Measurements from ENCODE around the gene JADE2.

Gene JADE2

DNA sequence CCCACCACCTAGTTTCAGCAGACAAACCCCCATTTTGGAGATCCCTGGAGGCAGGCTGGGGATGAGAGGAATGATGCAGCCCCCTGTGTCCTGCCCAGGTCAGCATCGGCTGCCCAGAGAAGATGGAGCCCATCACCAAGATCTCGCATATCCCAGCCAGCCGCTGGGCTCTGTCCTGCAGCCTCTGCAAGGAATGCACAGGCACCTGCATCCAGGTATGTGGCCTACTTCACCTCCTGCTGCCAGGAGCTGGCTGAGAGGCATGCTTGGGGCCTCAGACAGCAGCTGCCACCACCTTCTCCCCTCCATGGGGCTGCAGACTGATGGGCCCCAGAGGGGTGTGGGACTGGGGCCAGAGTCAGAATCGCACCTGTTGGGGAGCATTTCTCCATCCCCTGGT, 38.9 kb downstream of the JADE2 start:
- TF ChIP-seq TCF12 (IDR thresholded peaks at IDR 0.05; ENCODE audit: low read depth), result no peak
- TF ChIP-seq CEBPB (IDR thresholded peaks at IDR 0.05), result no peak
- TF ChIP-seq, protein P1, sequence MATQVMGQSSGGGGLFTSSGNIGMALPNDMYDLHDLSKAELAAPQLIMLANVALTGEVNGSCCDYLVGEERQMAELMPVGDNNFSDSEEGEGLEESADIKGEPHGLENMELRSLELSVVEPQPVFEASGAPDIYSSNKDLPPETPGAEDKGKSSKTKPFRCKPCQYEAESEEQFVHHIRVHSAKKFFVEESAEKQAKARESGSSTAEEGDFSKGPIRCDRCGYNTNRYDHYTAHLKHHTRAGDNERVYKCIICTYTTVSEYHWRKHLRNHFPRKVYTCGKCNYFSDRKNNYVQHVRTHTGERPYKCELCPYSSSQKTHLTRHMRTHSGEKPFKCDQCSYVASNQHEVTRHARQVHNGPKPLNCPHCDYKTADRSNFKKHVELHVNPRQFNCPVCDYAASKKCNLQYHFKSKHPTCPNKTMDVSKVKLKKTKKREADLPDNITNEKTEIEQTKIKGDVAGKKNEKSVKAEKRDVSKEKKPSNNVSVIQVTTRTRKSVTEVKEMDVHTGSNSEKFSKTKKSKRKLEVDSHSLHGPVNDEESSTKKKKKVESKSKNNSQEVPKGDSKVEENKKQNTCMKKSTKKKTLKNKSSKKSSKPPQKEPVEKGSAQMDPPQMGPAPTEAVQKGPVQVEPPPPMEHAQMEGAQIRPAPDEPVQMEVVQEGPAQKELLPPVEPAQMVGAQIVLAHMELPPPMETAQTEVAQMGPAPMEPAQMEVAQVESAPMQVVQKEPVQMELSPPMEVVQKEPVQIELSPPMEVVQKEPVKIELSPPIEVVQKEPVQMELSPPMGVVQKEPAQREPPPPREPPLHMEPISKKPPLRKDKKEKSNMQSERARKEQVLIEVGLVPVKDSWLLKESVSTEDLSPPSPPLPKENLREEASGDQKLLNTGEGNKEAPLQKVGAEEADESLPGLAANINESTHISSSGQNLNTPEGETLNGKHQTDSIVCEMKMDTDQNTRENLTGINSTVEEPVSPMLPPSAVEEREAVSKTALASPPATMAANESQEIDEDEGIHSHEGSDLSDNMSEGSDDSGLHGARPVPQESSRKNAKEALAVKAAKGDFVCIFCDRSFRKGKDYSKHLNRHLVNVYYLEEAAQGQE (IDR thresholded peaks at IDR 0.05; ENCODE audit: low read depth), result no peak

DNA sequence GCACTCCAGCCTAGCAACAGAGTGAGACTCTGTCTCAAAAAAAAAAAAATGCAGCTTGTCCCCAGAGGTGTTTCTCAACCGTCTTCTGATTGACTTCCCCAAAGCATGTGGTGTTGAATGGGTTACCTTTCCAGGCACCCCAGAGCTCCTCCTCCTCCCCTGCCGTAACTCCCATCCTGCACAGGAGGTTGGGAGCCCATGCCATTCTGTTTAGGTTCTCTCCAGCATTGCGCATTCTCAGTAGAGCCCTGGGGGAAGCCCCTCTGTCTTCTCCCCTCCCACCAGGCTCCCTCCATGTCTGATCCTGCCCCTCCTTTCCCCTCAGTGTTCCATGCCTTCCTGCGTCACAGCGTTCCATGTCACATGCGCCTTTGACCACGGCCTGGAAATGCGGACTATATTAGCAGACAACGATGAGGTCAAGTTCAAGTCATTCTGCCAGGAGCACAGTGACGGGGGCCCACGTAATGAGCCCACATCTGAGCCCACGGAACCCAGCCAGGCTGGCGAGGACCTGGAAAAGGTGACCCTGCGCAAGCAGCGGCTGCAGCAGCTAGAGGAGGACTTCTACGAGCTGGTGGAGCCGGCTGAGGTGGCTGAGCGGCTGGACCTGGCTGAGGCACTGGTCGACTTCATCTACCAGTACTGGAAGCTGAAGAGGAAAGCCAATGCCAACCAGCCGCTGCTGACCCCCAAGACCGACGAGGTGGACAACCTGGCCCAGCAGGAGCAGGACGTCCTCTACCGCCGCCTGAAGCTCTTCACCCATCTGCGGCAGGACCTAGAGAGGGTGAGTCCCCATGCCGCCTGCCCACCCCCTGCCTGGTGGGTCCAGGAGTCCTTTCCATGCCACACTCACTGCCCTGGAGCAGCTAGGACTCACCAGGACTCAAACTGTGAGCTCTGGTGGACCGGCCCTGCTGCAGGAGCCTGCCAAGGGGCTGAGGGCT, 40.6 kb downstream of the JADE2 start:
- TF ChIP-seq CREB1 (IDR thresholded peaks at IDR 0.05; ENCODE audit: low read depth), result no peak
- TF ChIP-seq TCF12 (IDR thresholded peaks at IDR 0.05; ENCODE audit: low read depth), result no peak
- no peak for TF ChIP-seq YY1 (IDR thresholded peaks at IDR 0.05; ENCODE audit: low read depth)
- TF ChIP-seq NFIC (IDR thresholded peaks at IDR 0.05), result no peak
- TF ChIP-seq RAD21 (IDR thresholded peaks at IDR 0.05; ENCODE audit: low read depth), result no peak
- TF ChIP-seq, protein P2, sequence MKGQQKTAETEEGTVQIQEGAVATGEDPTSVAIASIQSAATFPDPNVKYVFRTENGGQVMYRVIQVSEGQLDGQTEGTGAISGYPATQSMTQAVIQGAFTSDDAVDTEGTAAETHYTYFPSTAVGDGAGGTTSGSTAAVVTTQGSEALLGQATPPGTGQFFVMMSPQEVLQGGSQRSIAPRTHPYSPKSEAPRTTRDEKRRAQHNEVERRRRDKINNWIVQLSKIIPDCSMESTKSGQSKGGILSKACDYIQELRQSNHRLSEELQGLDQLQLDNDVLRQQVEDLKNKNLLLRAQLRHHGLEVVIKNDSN (IDR thresholded peaks at IDR 0.05), result no peak

DNA sequence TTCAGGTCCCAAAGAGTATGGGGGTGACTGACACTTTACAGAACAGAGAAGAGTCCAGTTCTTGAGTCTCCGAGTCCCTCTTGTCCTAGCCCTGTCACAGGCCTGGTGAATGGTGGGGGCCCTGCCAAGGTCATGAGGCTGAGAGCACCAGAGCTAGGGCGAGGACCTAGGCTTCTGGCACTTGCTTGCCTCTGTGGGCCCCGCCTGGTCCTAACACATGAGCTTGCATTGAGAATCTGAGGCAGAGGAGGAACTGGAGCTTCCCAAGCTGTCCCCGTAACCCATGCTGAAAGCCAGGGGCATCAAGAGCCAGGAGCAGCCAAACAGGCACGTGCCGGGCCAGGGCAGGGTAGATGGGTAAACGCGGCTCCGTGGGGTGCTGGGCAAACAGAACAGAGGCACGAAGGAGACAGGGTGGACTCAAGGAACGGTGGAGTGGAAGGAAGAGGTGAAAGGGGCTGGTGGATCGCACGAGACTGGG, 41.3 kb downstream of the JADE2 start:
- TF ChIP-seq EGR1 (IDR thresholded peaks at IDR 0.05) (no peak), CREB1 (IDR thresholded peaks at IDR 0.05; ENCODE audit: low read depth) (no peak), TAF1 (IDR thresholded peaks at IDR 0.05; ENCODE audit: low read depth) (no peak)

DNA sequence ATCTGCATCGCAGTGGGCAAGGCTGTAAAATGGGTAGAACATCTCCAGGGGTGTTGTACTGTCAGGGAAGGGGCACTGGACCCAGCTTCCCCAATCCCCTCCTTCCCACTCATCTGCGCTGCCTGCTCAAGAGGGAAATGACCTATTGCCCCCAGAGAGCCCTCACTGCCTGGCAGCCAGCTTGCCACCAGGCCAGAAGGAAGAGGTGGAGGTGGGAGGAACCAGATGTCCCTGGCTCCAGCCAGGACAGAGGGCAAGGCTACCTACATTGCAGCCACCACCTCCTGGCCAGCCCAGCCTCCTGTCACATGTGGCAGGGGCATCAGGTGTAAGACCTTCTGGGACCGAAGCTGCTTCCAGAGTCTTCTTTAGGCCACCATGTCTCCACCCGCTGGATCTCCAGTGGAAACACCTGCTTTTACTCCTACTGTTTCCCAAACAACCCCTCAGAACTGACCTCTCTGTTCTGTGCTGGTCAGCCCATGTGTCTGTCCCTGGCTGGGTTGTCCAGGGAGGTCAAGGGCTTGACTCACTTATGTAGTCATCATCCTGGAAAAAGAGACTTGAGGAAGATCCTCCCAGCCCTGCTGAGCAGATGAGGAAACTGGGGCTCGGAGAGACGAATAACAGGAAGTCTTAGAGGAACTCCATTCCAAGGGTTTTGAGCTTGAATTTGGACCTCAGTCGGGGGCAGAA, 42.3 kb downstream of the JADE2 start:
- no peak for TF ChIP-seq CEBPB (IDR thresholded peaks at IDR 0.05)
- TF ChIP-seq FOXM1 (IDR thresholded peaks at IDR 0.05; ENCODE audit: borderline replicate concordance, low read depth), result no peak
- no peak for TF ChIP-seq EP300 (IDR thresholded peaks at IDR 0.05; ENCODE audit: borderline replicate concordance)
- TF ChIP-seq, protein P3, sequence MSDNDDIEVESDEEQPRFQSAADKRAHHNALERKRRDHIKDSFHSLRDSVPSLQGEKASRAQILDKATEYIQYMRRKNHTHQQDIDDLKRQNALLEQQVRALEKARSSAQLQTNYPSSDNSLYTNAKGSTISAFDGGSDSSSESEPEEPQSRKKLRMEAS (IDR thresholded peaks at IDR 0.05), result no peak
- TF ChIP-seq YY1 (IDR thresholded peaks at IDR 0.05; ENCODE audit: low read depth), result no peak
- TF ChIP-seq TEAD4 (IDR thresholded peaks at IDR 0.05), result no peak
- no peak for TF ChIP-seq CREB1 (IDR thresholded peaks at IDR 0.05; ENCODE audit: low read depth)
- TF ChIP-seq, protein P2 (IDR thresholded peaks at IDR 0.05), result no peak
- TF ChIP-seq TCF12 (IDR thresholded peaks at IDR 0.05; ENCODE audit: low read depth), result no peak
- TF ChIP-seq, protein P1 (IDR thresholded peaks at IDR 0.05; ENCODE audit: low read depth), result no peak
- no peak for TF ChIP-seq EGR1 (IDR thresholded peaks at IDR 0.05)
- no peak for TF ChIP-seq ZBTB7A (IDR thresholded peaks at IDR 0.05; ENCODE audit: low read depth)
- TF ChIP-seq NFIC (IDR thresholded peaks at IDR 0.05), result no peak
- TF ChIP-seq TAF1 (IDR thresholded peaks at IDR 0.05; ENCODE audit: low read depth), result no peak
- TF ChIP-seq RAD21 (IDR thresholded peaks at IDR 0.05; ENCODE audit: low read depth), result no peak

DNA sequence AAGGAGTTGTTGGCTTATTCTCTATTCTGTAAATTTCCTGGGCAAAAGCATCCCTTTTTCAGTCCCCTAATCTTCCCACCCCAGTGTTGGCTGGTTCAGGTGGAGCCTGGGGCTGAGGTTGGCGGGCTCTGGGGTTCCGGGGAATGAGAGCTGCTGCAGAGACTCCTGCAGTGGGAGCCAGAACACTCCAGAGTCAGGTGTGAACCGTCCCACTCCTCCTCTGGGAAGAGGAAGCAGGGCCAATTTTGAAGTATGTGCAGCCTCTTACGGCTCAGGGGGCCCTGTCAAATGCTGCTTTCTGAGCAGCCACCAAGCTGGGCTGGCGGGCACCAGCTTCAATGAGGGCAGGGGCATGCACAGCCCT, 42.8 kb downstream of the JADE2 start:
- TF ChIP-seq TAF1 (IDR thresholded peaks at IDR 0.05; ENCODE audit: low read depth) (no peak), YY1 (IDR thresholded peaks at IDR 0.05; ENCODE audit: low read depth) (no peak), CREB1 (IDR thresholded peaks at IDR 0.05; ENCODE audit: low read depth) (no peak), EP300 (IDR thresholded peaks at IDR 0.05; ENCODE audit: borderline replicate concordance) (no peak), TEAD4 (IDR thresholded peaks at IDR 0.05) (no peak), NFIC (IDR thresholded peaks at IDR 0.05) (no peak), TCF12 (IDR thresholded peaks at IDR 0.05; ENCODE audit: low read depth) (no peak), EGR1 (IDR thresholded peaks at IDR 0.05) (no peak), FOXM1 (IDR thresholded peaks at IDR 0.05; ENCODE audit: borderline replicate concordance, low read depth) (no peak), ZBTB7A (IDR thresholded peaks at IDR 0.05; ENCODE audit: low read depth) (no peak), CEBPB (IDR thresholded peaks at IDR 0.05) (no peak), RAD21 (IDR thresholded peaks at IDR 0.05; ENCODE audit: low read depth) (no peak)
- TF ChIP-seq, protein P1 (IDR thresholded peaks at IDR 0.05; ENCODE audit: low read depth), result no peak
- TF ChIP-seq, protein P3 (IDR thresholded peaks at IDR 0.05), result no peak
- TF ChIP-seq, protein P2 (IDR thresholded peaks at IDR 0.05), result no peak

Measured in Ishikawa (cell line).